HG03575 (cell line): ENCODE measurements around the gene NSG2.
"Not testable (repeated sequence)": the region's sequence is repeated elsewhere in the genome, so short reads cannot be mapped to it uniquely, and the experiment has no call there.

Experiments
- ATAC-seq: cut with Tn5 transposase; IDR thresholded peaks from one replicate; pipeline ENCODE4 v1.9.1; 2021; ENCODE audit not compliant: unreplicated experiment, insufficient number of reproducible peaks, low FRiP score; ENCODE audit errors: extremely low read depth

Gene NSG2

GRCh38 chr5:174045470-174046025 is at the start of gene NSG2:
Gene NSG2 (plus strand): TSS chr5:174045706. CDS start chr5:174046756, 1,050 bp downstream.
- ATAC-seq = no peak

GRCh38 chr5:173997331-173997730 is 48.2 kb upstream of the NSG2 start:
- ATAC-seq = no peak

DNA sequence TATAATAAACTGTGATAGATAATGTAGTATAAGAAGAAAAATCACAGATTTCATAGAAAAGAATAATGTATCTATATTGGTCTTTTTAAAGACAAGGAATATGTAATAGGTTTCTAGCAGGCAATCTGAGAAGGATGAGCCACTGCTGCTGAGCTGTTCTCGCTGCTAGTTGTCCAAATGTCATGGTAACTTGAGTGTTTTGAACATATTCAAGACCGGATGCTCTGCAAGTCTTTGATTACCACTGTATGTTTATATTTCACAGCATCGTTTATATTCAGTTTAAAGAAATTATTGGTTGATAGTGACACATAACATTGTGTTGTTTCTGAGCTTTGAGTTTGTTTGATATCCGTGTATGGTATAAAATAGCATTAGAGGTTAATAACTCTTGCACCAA is 47.0 kb upstream of the NSG2 start:
- no peak for ATAC-seq

DNA sequence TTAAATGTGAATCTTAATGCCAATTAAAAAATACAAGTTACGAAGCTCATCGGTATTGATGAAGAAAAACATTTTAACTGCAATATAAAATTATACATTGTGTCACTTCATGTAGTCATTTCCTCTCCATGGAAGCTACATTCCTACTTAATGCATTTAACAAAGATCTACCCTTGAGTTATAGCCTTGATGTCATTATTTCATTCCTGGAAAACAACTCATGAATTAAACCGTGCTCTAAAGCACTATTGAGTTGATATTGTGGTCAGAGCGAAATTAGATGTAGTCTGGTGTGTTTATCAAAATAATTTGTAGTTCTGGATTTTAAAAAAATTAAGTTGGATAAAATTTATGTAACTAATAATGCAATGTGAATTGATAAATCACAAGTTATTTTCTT is 45.4 kb upstream of the NSG2 start:
- no peak for ATAC-seq

GRCh38 chr5:174003795-174004194 is 41.7 kb upstream of the NSG2 start:
- ATAC-seq = no peak

DNA sequence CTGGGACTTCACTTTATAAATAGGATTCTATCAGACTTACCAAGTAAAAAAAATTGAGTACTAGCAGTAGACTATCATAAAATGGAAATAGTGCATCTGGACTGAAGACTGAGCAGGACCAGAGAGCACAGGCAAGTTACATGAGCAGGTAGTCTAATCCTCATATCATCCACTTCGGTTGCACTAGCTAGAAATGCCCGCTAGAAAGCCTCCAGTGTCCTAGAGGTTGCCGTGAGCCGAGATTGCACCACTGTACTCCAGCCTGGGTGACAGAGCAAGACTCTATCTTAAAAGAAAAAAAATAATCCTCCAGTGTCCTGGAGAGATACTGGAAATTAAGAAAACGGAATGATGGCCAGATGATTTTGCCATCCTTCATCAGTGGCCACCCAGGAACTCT is 36.6 kb upstream of the NSG2 start:
- no peak for ATAC-seq

GRCh38 chr5:174010365-174010764 is 35.1 kb upstream of the NSG2 start:
- no peak for ATAC-seq

DNA sequence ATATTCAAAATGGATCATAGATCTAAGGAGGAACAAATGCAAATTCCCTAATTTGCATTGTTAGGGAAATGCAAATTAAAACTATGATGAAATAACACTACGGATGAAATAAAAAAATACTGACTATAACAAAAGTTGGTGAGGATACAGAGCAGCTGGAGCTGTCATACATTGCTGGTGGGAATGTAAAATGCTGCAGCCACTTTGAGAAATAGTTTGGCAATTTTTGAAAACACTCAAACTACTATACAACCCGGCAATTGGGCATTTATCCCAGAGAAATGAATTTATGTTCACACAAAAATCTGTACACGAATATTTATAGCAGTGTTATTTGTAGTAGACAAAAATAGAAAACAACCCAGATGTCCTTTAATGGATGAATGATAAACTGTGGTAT is 34.1 kb upstream of the NSG2 start:
- no peak for ATAC-seq

DNA sequence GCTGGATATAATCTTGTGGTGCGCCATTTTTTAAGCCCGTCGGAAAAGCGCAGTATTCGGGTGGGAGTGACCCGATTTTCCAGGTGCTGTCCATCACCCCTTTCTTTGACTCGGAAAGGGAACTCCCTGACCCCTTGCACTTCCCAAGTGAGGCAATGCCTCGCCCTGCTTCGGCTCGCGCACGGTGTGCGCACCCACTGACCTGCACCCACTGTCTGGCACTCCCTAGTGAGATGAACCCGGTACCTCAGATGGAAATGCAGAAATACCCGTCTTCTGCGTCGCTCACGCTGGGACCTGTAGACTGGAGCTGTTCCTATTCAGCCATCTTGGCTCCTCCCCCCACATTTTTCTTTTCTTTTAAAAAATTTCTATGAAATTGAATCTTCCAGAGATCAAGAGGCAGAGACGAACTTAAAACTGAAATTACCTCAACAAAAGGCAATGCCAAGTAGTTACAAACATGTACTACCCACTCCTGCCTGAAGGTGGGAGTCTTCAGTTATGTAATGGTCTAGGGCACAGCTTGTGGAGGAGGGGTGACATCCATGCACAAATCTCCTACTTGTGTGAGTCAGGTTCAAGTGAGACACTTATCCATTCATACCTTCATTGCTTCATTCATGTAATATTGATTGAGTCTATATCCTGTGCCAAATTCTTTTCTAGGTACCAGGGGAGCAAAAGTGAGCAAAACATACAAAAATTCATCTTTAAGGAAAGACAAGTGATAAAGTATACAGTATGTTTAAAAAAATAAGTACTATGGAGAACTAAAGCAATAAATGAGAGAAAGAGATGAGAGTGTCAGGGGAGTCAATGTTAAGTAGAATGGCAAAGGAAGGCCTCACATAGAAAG is 25.2 kb upstream of the NSG2 start:
- ATAC-seq = not testable (repeated sequence)

- no peak for ATAC-seq
These were observed 24.6 kb upstream of the NSG2 start for GRCh38 chr5:174020928-174021304.

DNA sequence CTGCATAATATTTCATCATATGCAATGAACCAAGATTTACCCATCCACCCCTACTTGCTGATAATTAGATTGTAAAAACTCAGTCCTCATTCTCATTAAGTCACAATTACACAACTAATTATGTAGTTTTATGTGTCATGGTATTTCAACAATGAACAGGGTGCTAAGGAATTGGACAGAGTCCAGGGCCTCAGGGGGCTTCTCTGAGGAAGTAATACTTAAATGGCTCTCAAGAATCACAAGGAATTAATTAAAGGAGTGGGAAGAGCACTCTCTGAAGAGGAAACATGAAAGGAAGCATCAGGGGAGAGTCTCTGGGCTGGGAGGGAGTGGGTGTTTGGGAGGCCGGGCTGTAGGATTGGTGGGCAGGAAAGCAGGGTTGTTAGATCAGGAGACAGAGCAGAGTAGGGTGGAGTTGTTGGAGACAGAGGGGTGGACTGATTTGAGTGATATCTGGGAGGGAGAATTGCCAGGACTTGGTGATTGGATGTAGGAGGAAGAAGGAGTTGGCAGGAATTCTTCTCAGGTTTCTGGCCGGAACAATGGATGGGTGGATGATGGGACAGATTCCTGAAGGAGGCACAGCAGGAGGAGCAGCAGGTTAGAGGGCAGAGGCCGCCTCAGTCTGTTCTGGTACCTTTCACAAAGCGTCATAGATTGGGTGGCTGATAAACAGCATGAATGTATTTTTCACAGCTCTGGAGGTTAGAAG is 23.0 kb upstream of the NSG2 start:
- no peak for ATAC-seq

DNA sequence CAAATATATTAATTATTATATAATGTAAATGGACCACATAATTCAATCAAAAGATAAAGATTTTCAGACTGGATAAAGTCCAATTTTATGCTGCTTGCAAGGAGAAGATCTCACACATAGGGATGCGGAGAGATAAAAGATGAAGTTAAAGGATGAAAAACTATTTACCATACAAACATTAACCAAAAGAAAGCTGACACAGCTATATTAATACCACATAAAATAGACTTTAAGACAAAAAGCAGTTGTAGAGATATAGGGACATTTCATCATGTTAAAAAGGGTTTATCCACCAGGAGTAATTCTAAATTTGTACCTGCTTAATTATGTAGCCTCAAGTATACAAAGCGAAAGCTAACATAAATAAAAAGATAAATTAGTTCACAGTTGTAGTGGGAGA is 15.2 kb upstream of the NSG2 start:
- no peak for ATAC-seq

DNA sequence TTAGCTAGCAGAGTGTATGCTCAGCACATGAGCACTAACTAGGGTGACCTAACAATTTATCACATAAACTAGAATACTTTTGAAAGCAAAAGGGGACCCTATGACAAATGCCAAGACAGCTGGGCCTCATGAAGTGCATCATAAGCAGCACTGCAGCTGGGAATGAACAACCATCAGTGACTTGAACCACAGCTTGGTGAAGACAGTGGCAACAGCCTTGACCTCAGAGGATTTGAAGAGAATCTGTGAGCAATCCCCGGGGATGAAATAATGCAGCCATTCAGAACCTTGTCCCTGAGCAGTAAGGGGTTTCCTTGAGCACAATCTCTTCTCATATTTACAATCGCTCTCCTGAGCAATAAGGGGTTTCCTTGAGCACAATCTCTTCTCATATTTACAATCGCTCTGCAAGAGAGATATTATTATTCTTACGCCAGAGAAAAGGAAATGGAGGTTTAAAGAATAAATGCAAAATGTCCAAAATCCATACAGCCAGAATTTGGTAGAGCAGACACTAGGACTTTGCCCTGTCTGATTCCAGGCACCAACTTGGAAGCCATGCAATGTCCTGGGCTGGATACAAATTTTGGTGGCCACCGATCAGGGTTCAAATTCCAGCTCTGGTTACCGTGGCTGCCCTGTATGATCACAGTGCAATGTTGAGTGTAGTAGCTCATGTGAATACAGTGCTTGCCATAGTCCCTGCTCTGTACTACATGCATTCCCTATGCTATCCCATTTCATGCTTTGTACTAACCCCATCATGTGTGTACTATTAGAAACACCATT is 846 bp upstream of the NSG2 start:
- no peak for ATAC-seq

DNA sequence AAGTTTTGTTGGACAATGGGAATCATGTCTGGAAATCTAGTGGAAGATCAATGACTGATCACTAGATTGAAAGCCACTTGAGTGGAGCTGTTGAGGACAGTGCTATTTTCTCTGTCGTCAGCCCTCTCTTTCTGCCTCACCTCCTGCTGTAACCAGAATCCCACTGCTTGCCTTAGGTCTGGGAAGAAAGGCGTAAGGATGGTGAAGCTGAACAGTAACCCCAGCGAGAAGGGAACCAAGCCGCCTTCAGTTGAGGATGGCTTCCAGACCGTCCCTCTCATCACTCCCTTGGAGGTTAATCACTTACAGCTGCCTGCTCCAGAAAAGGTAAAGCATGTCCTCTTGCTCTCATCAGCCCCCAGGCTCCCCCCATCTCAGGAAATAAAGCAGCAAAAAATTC is 1.1 kb downstream of the NSG2 start:
- no peak for ATAC-seq

GRCh38 chr5:174047472-174048099 is 2.1 kb downstream of the NSG2 start:
- ATAC-seq = no peak

- no peak for ATAC-seq
These were observed 7.1 kb downstream of the NSG2 start for GRCh38 chr5:174052636-174053035.

- no peak for ATAC-seq
These were observed 8.4 kb downstream of the NSG2 start for GRCh38 chr5:174053905-174054304.

- no peak for ATAC-seq
These were observed 10.8 kb downstream of the NSG2 start for GRCh38 chr5:174056064-174056847.
